Endodermal cell (in vitro differentiated cells): ENCODE results near the gene ATP5F1A. TPM values are rescaled to one million over a fixed set of nuclear protein-coding genes. Genes with fewer than 3 reads are reported as not detected.

Source experiments
- DNase-seq: peaks from one replicate; pipeline ENCODE4 v3.0.0-alpha.2; 2017
- H3K27ac ChIP-seq: 2 replicates; pipeline ENCODE4 v1.5.1; 2013; ENCODE audit warnings: mild to moderate bottlenecking, low read depth, low read length, moderate library complexity
- H3K27me3 ChIP-seq: 2 replicates; pipeline ENCODE4 v1.6.1; 2013; ENCODE audit warnings: mild to moderate bottlenecking, low read length, moderate library complexity; ENCODE audit not compliant: insufficient read depth, control insufficient read depth, poor library complexity, severe bottlenecking
- H3K36me3 ChIP-seq: 2 replicates; pipeline ENCODE4 v1.7.0; 2013; ENCODE audit warnings: mild to moderate bottlenecking, low read length, moderate library complexity; ENCODE audit not compliant: control insufficient read depth, insufficient read depth
- H3K4me1 ChIP-seq: one replicate; pipeline ENCODE4 v1.7.0; 2013; ENCODE audit warnings: low read length; ENCODE audit not compliant: control insufficient read depth, insufficient read depth
- H3K4me3 ChIP-seq: 2 replicates; pipeline ENCODE4 v1.5.1; 2013; ENCODE audit warnings: mild to moderate bottlenecking, low read length, moderate library complexity
- H3K9ac ChIP-seq: 2 replicates; pipeline ENCODE4 v1.6.1; 2013; ENCODE audit warnings: mild to moderate bottlenecking, low read length, moderate library complexity; ENCODE audit not compliant: poor library complexity, severe bottlenecking; ENCODE audit errors: extremely low read depth
- H3K9me3 ChIP-seq: 2 replicates; pipeline ENCODE4 v1.6.1; 2013; ENCODE audit warnings: mild to moderate bottlenecking, low read length, moderate library complexity; ENCODE audit not compliant: control insufficient read depth
- H3K27ac Mint-ChIP-seq: 2 replicates; pipeline ENCODE4 v1.8.0; 2020; ENCODE audit warnings: mixed read lengths
- H3K27me3 Mint-ChIP-seq: 2 replicates; pipeline ENCODE4 v1.8.0; 2021; ENCODE audit warnings: mild to moderate bottlenecking, mixed read lengths; ENCODE audit not compliant: insufficient read depth
- H3K36me3 Mint-ChIP-seq: 2 replicates; pipeline ENCODE4 v1.8.0; 2020; ENCODE audit warnings: low read depth, mixed read lengths
- H3K4me1 Mint-ChIP-seq: 2 replicates; pipeline ENCODE4 v1.8.0; 2020; ENCODE audit warnings: mixed read lengths
- H3K4me3 Mint-ChIP-seq: 2 replicates; pipeline ENCODE4 v1.8.0; 2020; ENCODE audit warnings: mild to moderate bottlenecking, moderate library complexity, mixed read lengths
- H3K9me3 Mint-ChIP-seq: 2 replicates; pipeline ENCODE4 v1.8.0; 2020; ENCODE audit warnings: mild to moderate bottlenecking, mixed read lengths
- CTCF ChIP-seq: fragments of 200-600 bp; sonication (generic); conservative IDR thresholded peaks from 2 replicates; pipeline ENCODE4 v1.5.0; 2021; ENCODE audit warnings: antibody characterized with exemption, mild to moderate bottlenecking
- WGBS, 2 experiments: methylation state at CpG; one replicate each; pipeline versions ENCODE4 v1.1.5 to v1.1.7; 2013; ENCODE audit warnings: missing lambda C conversion rate in 2 of 2, mixed read lengths in 1 of 2; ENCODE audit not compliant: insufficient coverage in 1 of 2, insufficient read length in 1 of 2; 5-methylcytosine and 5-hydroxymethylcytosine counted together
- total RNA-seq, 2 donors: library from RNA; stranded (reverse); fragmentation: NEBNext Ultra II Directional in 1 of 2; extraction: Animal tissue kit (Norgen Biotek cat#: 25700) in 1 of 2; gene quantifications; 2 replicates in 1 of 2; 3 replicates in 1 of 2; pipeline ENCODE4 v1.2.1, GENCODE V29; 2021

ATP5F1A gene
- total RNA-seq, 2 donors from 2014 or later = 608 to 706 TPM

DNA sequence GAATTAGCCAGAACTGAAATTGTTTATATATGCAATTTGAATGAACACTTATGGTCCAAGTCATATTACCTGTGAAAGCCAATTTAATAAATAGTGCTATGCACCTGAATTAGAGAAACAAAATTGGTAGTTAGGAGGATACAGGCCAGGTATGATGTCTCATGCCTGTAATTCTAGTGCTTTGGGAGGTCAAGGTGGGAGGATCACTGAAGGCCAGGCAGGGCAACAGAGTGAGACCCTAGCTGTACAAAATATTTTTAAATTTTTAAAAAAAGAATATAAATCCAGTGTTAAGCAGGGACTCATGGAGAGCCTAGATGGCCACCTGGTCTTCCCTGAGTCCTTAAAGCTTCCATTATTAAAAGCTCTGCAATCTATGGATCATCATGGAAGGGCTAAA is 18.8 kb downstream of the ATP5F1A start:
- H3K4me1 Mint-ChIP-seq = peaks cover 5% of the 10 kb centered on the region
- Histone ChIP-seq H3K9me3 (no peaks in the 10 kb centered on the region), H3K27me3 (no peaks in the 10 kb centered on the region), H3K36me3 (peaks cover 64% of the 10 kb centered on the region), H3K27ac (no peak overlapping the region), H3K4me1 (no peaks in the 10 kb centered on the region), H3K9ac (no peak overlapping the region), H3K4me3 (no peak overlapping the region)
- TF ChIP-seq CTCF = no peak
- no peak overlapping the region for H3K4me3 Mint-ChIP-seq
- H3K9me3 Mint-ChIP-seq = no peaks in the 10 kb centered on the region
- DNase-seq = no peak
- peaks cover 70% of the 10 kb centered on the region for H3K36me3 Mint-ChIP-seq
- no peak overlapping the region for H3K27ac Mint-ChIP-seq
- H3K27me3 Mint-ChIP-seq = no peaks in the 10 kb centered on the region

GRCh38 chr18:46073474-46074331 is 24.4 kb downstream of the ATP5F1A start:
- Histone ChIP-seq H3K27ac (no peak overlapping the region), H3K9me3 (no peaks in the 10 kb centered on the region), H3K9ac (no peak overlapping the region), H3K27me3 (peaks cover 10% of the 10 kb centered on the region), H3K36me3 (peaks cover 9% of the 10 kb centered on the region), H3K4me3 (no peak overlapping the region), H3K4me1 (peaks cover 8% of the 10 kb centered on the region)
- peaks cover 26% of the 10 kb centered on the region for H3K27me3 Mint-ChIP-seq
- H3K4me1 Mint-ChIP-seq = peaks cover 11% of the 10 kb centered on the region
- DNase-seq = peak; percentile 78
- WGBS, 2 experiments = 30 to 37% methylated on average over 6 to 8 of the region's 9 CpGs
- H3K27ac Mint-ChIP-seq = no peak overlapping the region
- H3K9me3 Mint-ChIP-seq = no peaks in the 10 kb centered on the region
- peaks cover 21% of the 10 kb centered on the region for H3K36me3 Mint-ChIP-seq
- no peak overlapping the region for H3K4me3 Mint-ChIP-seq
- peak; percentile 83 for TF ChIP-seq CTCF

DNA sequence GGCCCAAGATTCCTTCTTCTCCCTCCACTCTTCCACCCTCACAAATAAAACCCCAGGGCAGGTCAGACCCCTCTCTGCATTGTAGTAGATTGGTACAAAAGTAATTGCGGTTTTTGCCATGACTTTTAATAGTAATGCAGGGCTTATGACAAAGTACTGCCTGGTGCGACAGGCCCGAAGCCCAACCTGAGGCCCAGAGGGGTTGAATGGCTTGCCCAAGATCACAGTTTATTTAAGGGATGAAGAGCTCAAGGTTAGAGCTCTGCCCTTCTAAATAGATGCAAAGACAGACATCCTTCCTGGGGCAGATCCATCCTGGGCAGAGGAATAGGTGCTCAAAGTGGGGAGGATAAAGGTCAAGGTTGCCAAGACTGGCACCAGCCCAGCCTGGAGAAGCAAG is 25.1 kb downstream of the ATP5F1A start:
- Histone ChIP-seq H3K4me3 (no peak overlapping the region), H3K27me3 (peaks cover 10% of the 10 kb centered on the region), H3K27ac (no peak overlapping the region), H3K4me1 (peaks cover 8% of the 10 kb centered on the region), H3K36me3 (peaks cover 3% of the 10 kb centered on the region), H3K9ac (no peak overlapping the region), H3K9me3 (no peaks in the 10 kb centered on the region)
- H3K27ac Mint-ChIP-seq = no peak overlapping the region
- 92 to 100% methylated on average over 3 of the region's 3 CpGs for WGBS, 2 experiments
- peak overlapping the region; percentile 61 for H3K4me3 Mint-ChIP-seq
- peaks cover 26% of the 10 kb centered on the region for H3K27me3 Mint-ChIP-seq
- H3K36me3 Mint-ChIP-seq = peaks cover 17% of the 10 kb centered on the region
- TF ChIP-seq CTCF = no peak
- DNase-seq = no peak
- H3K9me3 Mint-ChIP-seq = no peaks in the 10 kb centered on the region
- H3K4me1 Mint-ChIP-seq = peaks cover 11% of the 10 kb centered on the region
